Stimulated activated CD4-positive, alpha-beta T cell treated with anti-CD3 and anti-CD28 coated beads, Interleukin-1b, Interleukin-23, amount 100 ng/mL, for 1 hour (primary cell): ENCODE results near the gene DDX39A.
"Not testable (repeated sequence)": the region's sequence is repeated elsewhere in the genome, so short reads cannot be mapped to it uniquely, and the experiment has no call there.

ENCODE experiments used
- DNase-seq, 2 donors: peaks; one replicate each; pipeline ENCODE4 v3.0.0-alpha.2; 2020; ENCODE audit warnings: low read depth in 2 of 2

DDX39A gene

GRCh38 chr19:14419106-14419813 is at the start of gene DDX39A:
TSS of gene DDX39A (minus strand) at chr19:14419341. CDS start at chr19:14413220, 6,121 bp downstream.
- DNase-seq, result peak; percentile 77 to 92

- DNase-seq, result no peak
Observed at GRCh38 chr19:14467816-14468215, 48.7 kb upstream of the DDX39A start.

- DNase-seq, result no peak
Observed at GRCh38 chr19:14467391-14467790, 48.2 kb upstream of the DDX39A start.

- no peak for DNase-seq
Observed at GRCh38 chr19:14463747-14464146, 44.6 kb upstream of the DDX39A start.

GRCh38 chr19:14462401-14462800 is 43.3 kb upstream of the DDX39A start:
- DNase-seq, result not testable (repeated sequence)

GRCh38 chr19:14460935-14461334 is 41.8 kb upstream of the DDX39A start:
- no peak for DNase-seq

- DNase-seq, result no peak
Observed at GRCh38 chr19:14459703-14460102, 40.6 kb upstream of the DDX39A start.

GRCh38 chr19:14452303-14452702 is 33.2 kb upstream of the DDX39A start:
- DNase-seq, result not testable (repeated sequence)

- no peak for DNase-seq
Observed at GRCh38 chr19:14450876-14451275, 31.7 kb upstream of the DDX39A start.

- peak in 1 of 2 donors; percentile 48 for DNase-seq
Observed at GRCh38 chr19:14450168-14450874, 31.2 kb upstream of the DDX39A start.

- no peak for DNase-seq
Observed at GRCh38 chr19:14449321-14449720, 30.2 kb upstream of the DDX39A start.

- no peak for DNase-seq
Observed at GRCh38 chr19:14446336-14447036, 27.3 kb upstream of the DDX39A start.

- no peak for DNase-seq
Observed at GRCh38 chr19:14443632-14444216, 24.6 kb upstream of the DDX39A start.

- DNase-seq, result no peak
Observed at GRCh38 chr19:14442891-14443631, 23.9 kb upstream of the DDX39A start.

- DNase-seq, result no peak
Observed at GRCh38 chr19:14441041-14441938, 22.1 kb upstream of the DDX39A start.

- peak in 1 of 2 donors; percentile 57 for DNase-seq
Observed at GRCh38 chr19:14440049-14440448, 20.9 kb upstream of the DDX39A start.

GRCh38 chr19:14439014-14439413 is 19.9 kb upstream of the DDX39A start:
- DNase-seq, result no peak

GRCh38 chr19:14437578-14438140 is 18.5 kb upstream of the DDX39A start:
- no peak for DNase-seq

GRCh38 chr19:14435320-14436050 is 16.3 kb upstream of the DDX39A start:
- no peak for DNase-seq
